Ovary (tissue), 10 donors: ENCODE measurements around the gene CENPW. TPM values are rescaled to one million over a fixed set of nuclear protein-coding genes. Genes with fewer than 3 reads are reported as not detected.
A peak's percentile ranks its signal among the peaks of the same experiment; 100 is the strongest.

Source experiments
- DNase-seq, 5 donors: peaks; one replicate each; pipeline ENCODE4 v3.0.0-alpha.2; 2019 to 2020
- H3K27ac ChIP-seq, 2 donors: fragments of 200-600 bp; one replicate each; pipeline versions ENCODE4 v1.5.1 to v1.8.0; 2019 to 2022
- H3K27me3 ChIP-seq: fragments of 200-600 bp; one replicate; pipeline ENCODE4 v1.8.0; 2022
- H3K36me3 ChIP-seq: fragments of 200-600 bp; sonication (generic); one replicate; pipeline ENCODE4 v1.5.1; 2019
- H3K4me1 ChIP-seq: one replicate; pipeline ENCODE4 v1.8.1; 2013; ENCODE audit warnings: mild to moderate bottlenecking, moderate library complexity; ENCODE audit not compliant: insufficient read depth
- H3K4me3 ChIP-seq: fragments of 200-600 bp; sonication (generic); one replicate; pipeline ENCODE4 v1.5.1; 2017
- H3K9me3 ChIP-seq, 2 donors: fragments of 200-600 bp in 1 of 2; sonication (generic) in 1 of 2; one replicate each; pipeline versions ENCODE4 v1.5.1 to v1.8.1; 2013 to 2019; ENCODE audit warnings: mild to moderate bottlenecking in 1 of 2, moderate library complexity in 1 of 2
- EP300 ChIP-seq: sonication (generic); formaldehyde crosslinking; IDR thresholded peaks from one replicate; pipeline ENCODE4 v1.6.1; 2017; ENCODE audit warnings: antibody characterized with exemption
- POLR2A ChIP-seq: fragments of 450-650 bp; IDR thresholded peaks from one replicate; pipeline ENCODE4 v1.6.1; 2017; ENCODE audit warnings: antibody characterized with exemption, mild to moderate bottlenecking, moderate library complexity
- WGBS, 3 donors: extraction: QIAGEN DNeasy Blood & Tissue Kit in 1 of 3; methylation state at CpG; one replicate each; pipeline versions ENCODE4 v1.1.5 to v1.1.7; 2013 to 2017; 5-methylcytosine and 5-hydroxymethylcytosine counted together
- intact Hi-C, 4 donors: fragments of 100-400 bp; cut with DNase I; formaldehyde crosslinking; loops; one replicate each; pipeline versions ENCODE4 v1.11.0 to v1.15.1; 2022 to 2023
- long read RNA-seq, 3 donors: library from polyadenylated mRNA in 2 of 3; unstranded in 2 of 3; transcript quantifications; one replicate each; pipeline ENCODE4 v2.0.0 and lab custom pipeline, GENCODE V29; 2021 to 2026
- polyA plus RNA-seq, 2 donors: library from polyadenylated mRNA; stranded (reverse); fragments of 200-250 nt in 1 of 2; fragments of 350-450 nt in 1 of 2; fragmentation: Illumina TruSeq in 1 of 2; extraction: RNeasy Lipid Tissue Mini Kit (QIAGEN cat#74804) in 1 of 2; gene quantifications; one replicate each; pipeline ENCODE4 v1.2.3, GENCODE V29; 2013 to 2014
- total RNA-seq, 7 donors: library from RNA; depleted of rRNA in 2 of 7; stranded (reverse); fragments of >200 nt in 2 of 7; fragmentation: NEBNext Ultra II Directional in 3 of 7; extraction: Animal tissue kit (Norgen Biotek cat#: 25700) in 3 of 7; gene quantifications; one replicate each; pipeline versions ENCODE4 v1.1.0 to v1.2.4, GENCODE V29; 2016 to 2023
- TF ChIP-seq, protein P1 (sequence below), 3 donors: fragments of 450-650 bp in 2 of 3; fragments of 200-600 bp in 1 of 3; IDR thresholded peaks; one replicate each; pipeline versions ENCODE4 v1.5.1 to v1.8.0; 2016 to 2022; ENCODE audit warnings: antibody characterized with exemption in 3 of 3, mild to moderate bottlenecking in 1 of 3
- donor health status: DM: no; HTN: no; CAD: no; lungs with moderate emphysema.
- donor health status: DM: no; HTN: no; CAD: no.
- donor health status: Bipolar disorder and iron deficiency.
- donor health status: DM: yes; HTN: yes; CAD: no.
- donor health status: DM: no; HTN: no; CAD: no.
- donor health status: DM: yes; HTN: yes; CAD: no.

CENPW gene
- total RNA-seq: 1 to 10 TPM in 6 of 7 donors, not detected in 1; 1.0 to 8.0 (median 2.2) TPM
- 1 to 10 TPM; 2.2 to 8.6 TPM for polyA plus RNA-seq
- long read RNA-seq, donor 1: 0 reads
- long read RNA-seq, donor 2, transcript CENPW-203 (3 exons, 750 nt): major isoform, 32 of 37 reads
- long read RNA-seq, donor 2, transcript CENPW-201 (3 exons, 528 nt): minor isoform, 5 of 37 reads
- long read RNA-seq, donor 2, partial matches to known transcripts: 0 of 37 reads
- long read RNA-seq, donor 2, other reads (novel, unspliced or antisense): 0 of 37 reads
- long read RNA-seq, donor 3, partial matches to known transcripts: 0 of 4 reads
- long read RNA-seq, donor 3, other reads (novel, unspliced or antisense): 0 of 4 reads

GRCh38 chr6:126339796-126340609, at the start of gene CENPW:
Gene CENPW, plus strand, starts transcription at chr6:126340115. Its CDS starts 159 bp downstream, at chr6:126340274.
- H3K4me1 ChIP-seq: peaks cover 5% of the 10 kb centered on the region
- no peaks in the 10 kb centered on the region for H3K36me3 ChIP-seq
- intact Hi-C loops: no loop called here
- TF ChIP-seq, protein P1, sequence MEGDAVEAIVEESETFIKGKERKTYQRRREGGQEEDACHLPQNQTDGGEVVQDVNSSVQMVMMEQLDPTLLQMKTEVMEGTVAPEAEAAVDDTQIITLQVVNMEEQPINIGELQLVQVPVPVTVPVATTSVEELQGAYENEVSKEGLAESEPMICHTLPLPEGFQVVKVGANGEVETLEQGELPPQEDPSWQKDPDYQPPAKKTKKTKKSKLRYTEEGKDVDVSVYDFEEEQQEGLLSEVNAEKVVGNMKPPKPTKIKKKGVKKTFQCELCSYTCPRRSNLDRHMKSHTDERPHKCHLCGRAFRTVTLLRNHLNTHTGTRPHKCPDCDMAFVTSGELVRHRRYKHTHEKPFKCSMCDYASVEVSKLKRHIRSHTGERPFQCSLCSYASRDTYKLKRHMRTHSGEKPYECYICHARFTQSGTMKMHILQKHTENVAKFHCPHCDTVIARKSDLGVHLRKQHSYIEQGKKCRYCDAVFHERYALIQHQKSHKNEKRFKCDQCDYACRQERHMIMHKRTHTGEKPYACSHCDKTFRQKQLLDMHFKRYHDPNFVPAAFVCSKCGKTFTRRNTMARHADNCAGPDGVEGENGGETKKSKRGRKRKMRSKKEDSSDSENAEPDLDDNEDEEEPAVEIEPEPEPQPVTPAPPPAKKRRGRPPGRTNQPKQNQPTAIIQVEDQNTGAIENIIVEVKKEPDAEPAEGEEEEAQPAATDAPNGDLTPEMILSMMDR (IDR thresholded peaks at IDR 0.05): no peak
- no peak for TF ChIP-seq POLR2A
- no peak for TF ChIP-seq EP300
- H3K4me3 ChIP-seq: peak within 1 kb of the TSS; percentile 52
- peak; percentile 64 to 92 (median 85) for DNase-seq
- H3K9me3 ChIP-seq: no peaks in the 10 kb centered on the region
- WGBS, 3 donors: 1 to 4% (median 2%) methylated on average over 46 of the region's 46 CpGs
- no peaks in the 10 kb centered on the region for H3K27me3 ChIP-seq
- no peak within 1 kb of the TSS for H3K27ac ChIP-seq

GRCh38 chr6:126293891-126294524, 45.9 kb upstream of the CENPW start:
- intact Hi-C loops: no loop called here
- Histone ChIP-seq H3K4me1 (no peaks in the 10 kb centered on the region), H3K27ac (no peak overlapping the region), H3K36me3 (no peaks in the 10 kb centered on the region), H3K9me3 (no peaks in the 10 kb centered on the region), H3K4me3 (no peak overlapping the region), H3K27me3 (no peaks in the 10 kb centered on the region)
- no peak for DNase-seq
- TF ChIP-seq, protein P1 (IDR thresholded peaks at IDR 0.05): no peak
- TF ChIP-seq EP300 (no peak), POLR2A (no peak)

DNA sequence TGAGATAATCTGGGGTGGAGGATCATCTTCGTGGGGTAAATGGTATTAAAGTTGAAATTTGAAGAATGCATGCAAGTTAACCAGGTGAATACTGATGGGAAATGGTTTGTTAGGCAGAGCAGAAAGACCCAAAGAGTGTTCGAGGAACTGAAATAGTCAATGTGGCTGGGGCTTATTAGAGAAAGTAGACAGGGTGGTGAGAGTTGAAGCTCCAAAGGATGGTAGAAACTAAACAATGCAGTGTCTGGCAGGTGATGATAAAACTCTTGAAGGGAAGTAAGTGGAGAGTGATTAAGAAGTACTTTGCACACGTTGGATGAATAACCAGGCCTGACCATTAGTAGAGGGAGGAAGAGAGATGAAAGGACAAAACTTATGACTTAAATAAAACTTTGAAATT, 39.8 kb upstream of the CENPW start:
- no peaks in the 10 kb centered on the region for H3K27me3 ChIP-seq
- DNase-seq: no peak
- 68 to 76% (median 73%) methylated on average over 3 of the region's 3 CpGs for WGBS, 3 donors
- TF ChIP-seq EP300 (no peak), POLR2A (no peak)
- TF ChIP-seq, protein P1 (IDR thresholded peaks at IDR 0.05): no peak
- intact Hi-C loops: no loop called here
- no peaks in the 10 kb centered on the region for H3K4me1 ChIP-seq
- H3K27ac ChIP-seq: no peak overlapping the region
- H3K9me3 ChIP-seq: no peaks in the 10 kb centered on the region
- H3K36me3 ChIP-seq: no peaks in the 10 kb centered on the region
- no peak overlapping the region for H3K4me3 ChIP-seq

- H3K36me3 ChIP-seq: no peaks in the 10 kb centered on the region
- H3K4me3 ChIP-seq: no peak overlapping the region
- H3K27ac ChIP-seq: no peak overlapping the region
- DNase-seq: no peak
- no peaks in the 10 kb centered on the region for H3K27me3 ChIP-seq
- H3K9me3 ChIP-seq: no peaks in the 10 kb centered on the region
- no peaks in the 10 kb centered on the region for H3K4me1 ChIP-seq
- intact Hi-C loops: no loop called here
- no peak for TF ChIP-seq POLR2A
- TF ChIP-seq, protein P1 (IDR thresholded peaks at IDR 0.05): no peak
Measured at GRCh38 chr6:126300735-126301134, 39.2 kb upstream of the CENPW start.
